ENCODE data around the gene DAND5. TPM values are rescaled to one million over a fixed set of nuclear protein-coding genes. Genes with fewer than 3 reads are reported as not detected.

DAND5 gene
- total and polyA plus RNA-seq, 2 donors (not counting 1 experiment from before 2014, with no cell fraction given): not detected

DNA sequence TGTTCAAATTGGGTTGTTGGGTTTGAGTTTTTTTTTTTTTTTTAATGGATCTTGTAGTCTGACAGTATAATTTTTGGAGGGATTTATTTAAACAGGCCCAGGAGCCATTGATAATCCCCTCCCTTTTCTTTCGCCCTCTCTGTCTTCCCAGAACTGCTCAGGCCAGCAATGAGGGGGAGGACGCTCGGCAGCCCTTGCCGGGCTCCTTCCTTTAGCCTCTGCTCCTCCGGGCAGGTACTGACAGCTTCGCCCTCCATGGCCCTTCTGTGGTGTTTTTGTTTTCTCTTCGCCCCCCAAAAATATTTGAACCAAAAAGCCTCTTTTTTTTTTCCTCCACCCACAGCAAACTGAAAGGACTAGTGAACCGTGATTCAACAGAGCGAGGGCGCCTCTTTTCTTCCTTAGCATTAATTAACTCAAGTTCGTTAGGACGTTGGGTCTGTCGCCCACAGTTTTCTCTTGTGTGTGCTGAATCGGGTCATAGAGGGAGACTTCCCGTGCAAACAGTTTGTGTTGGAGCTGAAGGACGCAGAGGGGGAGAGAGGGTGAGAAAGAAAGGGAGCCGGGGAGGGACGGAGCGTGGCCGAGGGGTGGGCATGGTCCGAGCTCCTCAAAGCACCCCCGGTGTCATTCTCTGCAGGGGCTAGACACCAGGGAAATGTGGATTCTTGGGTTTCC is 47.4 kb downstream of the DAND5 start:
- POLR2A ChIA-PET: no interaction called here
- peaks cover 64% of the 10 kb centered on the region for H3K27me3 Mint-ChIP-seq

More for the DNA sequence above, 47.4 kb downstream of the DAND5 start:
- Histone ChIP-seq H3K4me2 (replicated peaks; ENCODE audit: low read depth, low read length, poor library complexity, severe bottlenecking) (no peak overlapping the region), H3K27ac (ENCODE audit: low read length in 2 of 2) (no peak overlapping the region), H3K9ac (ENCODE audit: low read length) (no peak overlapping the region), H3K9me3 (ENCODE audit: control extremely low read depth in 1 of 3, control insufficient read depth in 2 of 3, insufficient read depth in 1 of 3, low read length in 2 of 3) (peaks cover 0 to 13% (median 0%) of the 10 kb centered on the region in 3 donors), H3K79me2 (ENCODE audit: control insufficient read depth, insufficient read depth, low read length) (no peaks in the 10 kb centered on the region), H2AFZ (ENCODE audit: insufficient read depth, low read depth, low read length, poor library complexity, severe bottlenecking) (no peak overlapping the region), H3K4me1 (ENCODE audit: control insufficient read depth in 2 of 2, insufficient read depth in 2 of 2, low read length in 2 of 2) (peaks cover 32 to 36% of the 10 kb centered on the region in 2 donors), H4K20me1 (ENCODE audit: control insufficient read depth, insufficient read depth, low read length, poor library complexity, severe bottlenecking) (no peaks in the 10 kb centered on the region), H3K36me3 (replicated peaks in 1 of 2; ENCODE audit: control extremely low read depth in 1 of 2, control insufficient read depth in 1 of 2, extremely low read depth in 1 of 2, insufficient read depth in 2 of 2, low read length in 1 of 2) (no peaks in the 10 kb centered on the region), H3K4me3 (ENCODE audit: control extremely low read depth in 1 of 5, extremely low read depth in 1 of 5, insufficient read depth in 1 of 5, low read depth in 2 of 5, low read length in 4 of 5) (no peak overlapping the region), H3K27me3 (replicated peaks in 1 of 4; ENCODE audit: control extremely low read depth in 1 of 4, control insufficient read depth in 3 of 4, insufficient read depth in 4 of 4, low read length in 3 of 4) (peaks cover 0 to 40% (median 21%) of the 10 kb centered on the region in 4 experiments)
- no peak for DNase-seq
- no peak for ATAC-seq (ENCODE audit: low read depth)
- CTCF ChIA-PET: interaction anchor here (0.6 to 1.6 kb wide), 3 partner anchors 37 to 44 kb away, joined by 3 to 4 read pairs (median 3); no protein-coding TSS in a partner anchor
- no peak overlapping the region for H3K27ac Mint-ChIP-seq
- H3K4me3 Mint-ChIP-seq: no peak overlapping the region
- H3K9me3 Mint-ChIP-seq (ENCODE audit: insufficient read depth): no peaks in the 10 kb centered on the region
- 90% methylated on average over 9 of the region's 22 CpGs for WGBS (ENCODE audit: insufficient coverage)
- H3K4me1 Mint-ChIP-seq: peaks cover 39% of the 10 kb centered on the region
- TF ChIP-seq, protein P1, sequence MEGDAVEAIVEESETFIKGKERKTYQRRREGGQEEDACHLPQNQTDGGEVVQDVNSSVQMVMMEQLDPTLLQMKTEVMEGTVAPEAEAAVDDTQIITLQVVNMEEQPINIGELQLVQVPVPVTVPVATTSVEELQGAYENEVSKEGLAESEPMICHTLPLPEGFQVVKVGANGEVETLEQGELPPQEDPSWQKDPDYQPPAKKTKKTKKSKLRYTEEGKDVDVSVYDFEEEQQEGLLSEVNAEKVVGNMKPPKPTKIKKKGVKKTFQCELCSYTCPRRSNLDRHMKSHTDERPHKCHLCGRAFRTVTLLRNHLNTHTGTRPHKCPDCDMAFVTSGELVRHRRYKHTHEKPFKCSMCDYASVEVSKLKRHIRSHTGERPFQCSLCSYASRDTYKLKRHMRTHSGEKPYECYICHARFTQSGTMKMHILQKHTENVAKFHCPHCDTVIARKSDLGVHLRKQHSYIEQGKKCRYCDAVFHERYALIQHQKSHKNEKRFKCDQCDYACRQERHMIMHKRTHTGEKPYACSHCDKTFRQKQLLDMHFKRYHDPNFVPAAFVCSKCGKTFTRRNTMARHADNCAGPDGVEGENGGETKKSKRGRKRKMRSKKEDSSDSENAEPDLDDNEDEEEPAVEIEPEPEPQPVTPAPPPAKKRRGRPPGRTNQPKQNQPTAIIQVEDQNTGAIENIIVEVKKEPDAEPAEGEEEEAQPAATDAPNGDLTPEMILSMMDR (IDR thresholded peaks at IDR 0.05): no peak
- no peak for TF ChIP-seq EZH2 (IDR thresholded peaks at IDR 0.05; ENCODE audit: borderline replicate concordance, insufficient read depth, low read depth, low read length, poor library complexity, severe bottlenecking)
- intact Hi-C loops (cut with micrococcal nuclease): no loop called here

All from B cell (primary cell).